ENCODE measurements around the gene CLDN3.

DNA sequence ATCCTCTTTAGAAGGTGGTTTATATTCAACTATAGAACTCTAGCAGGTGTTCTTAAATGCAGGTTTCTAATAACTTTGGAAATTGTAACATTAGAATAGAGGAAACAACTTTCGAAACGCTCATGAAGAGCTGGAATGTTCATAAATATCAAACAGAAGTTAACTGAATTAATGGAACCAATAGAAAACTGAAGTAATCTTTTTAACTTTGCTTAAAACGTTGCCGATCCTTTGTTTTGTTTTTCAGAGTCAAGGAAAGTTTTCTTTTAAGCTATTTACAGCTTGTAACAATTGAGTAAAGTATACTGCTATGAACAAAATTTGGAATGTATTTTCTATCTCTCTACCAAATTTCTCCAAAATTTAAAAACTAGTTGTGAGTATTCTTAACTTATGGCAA, 19.0 kb upstream of the CLDN3 start:
- TF ChIP-seq POLR2A (IDR thresholded peaks at IDR 0.05): no peak
- TF ChIP-seq, protein P1, sequence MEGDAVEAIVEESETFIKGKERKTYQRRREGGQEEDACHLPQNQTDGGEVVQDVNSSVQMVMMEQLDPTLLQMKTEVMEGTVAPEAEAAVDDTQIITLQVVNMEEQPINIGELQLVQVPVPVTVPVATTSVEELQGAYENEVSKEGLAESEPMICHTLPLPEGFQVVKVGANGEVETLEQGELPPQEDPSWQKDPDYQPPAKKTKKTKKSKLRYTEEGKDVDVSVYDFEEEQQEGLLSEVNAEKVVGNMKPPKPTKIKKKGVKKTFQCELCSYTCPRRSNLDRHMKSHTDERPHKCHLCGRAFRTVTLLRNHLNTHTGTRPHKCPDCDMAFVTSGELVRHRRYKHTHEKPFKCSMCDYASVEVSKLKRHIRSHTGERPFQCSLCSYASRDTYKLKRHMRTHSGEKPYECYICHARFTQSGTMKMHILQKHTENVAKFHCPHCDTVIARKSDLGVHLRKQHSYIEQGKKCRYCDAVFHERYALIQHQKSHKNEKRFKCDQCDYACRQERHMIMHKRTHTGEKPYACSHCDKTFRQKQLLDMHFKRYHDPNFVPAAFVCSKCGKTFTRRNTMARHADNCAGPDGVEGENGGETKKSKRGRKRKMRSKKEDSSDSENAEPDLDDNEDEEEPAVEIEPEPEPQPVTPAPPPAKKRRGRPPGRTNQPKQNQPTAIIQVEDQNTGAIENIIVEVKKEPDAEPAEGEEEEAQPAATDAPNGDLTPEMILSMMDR (IDR thresholded peaks at IDR 0.05): no peak
